GM12872 (cell line): ENCODE results near the gene IFT52.

Source experiments
- TF ChIP-seq, protein P1 (sequence below): IDR thresholded peaks from 3 replicates; pipeline ENCODE4 v1.5.1; 2011; ENCODE audit warnings: low read depth, mild to moderate bottlenecking, low read length, moderate library complexity; ENCODE audit not compliant: insufficient read depth

The IFT52 gene

GRCh38 chr20:43658723-43659419 is 68.1 kb downstream of the IFT52 start:
- TF ChIP-seq, protein P1, sequence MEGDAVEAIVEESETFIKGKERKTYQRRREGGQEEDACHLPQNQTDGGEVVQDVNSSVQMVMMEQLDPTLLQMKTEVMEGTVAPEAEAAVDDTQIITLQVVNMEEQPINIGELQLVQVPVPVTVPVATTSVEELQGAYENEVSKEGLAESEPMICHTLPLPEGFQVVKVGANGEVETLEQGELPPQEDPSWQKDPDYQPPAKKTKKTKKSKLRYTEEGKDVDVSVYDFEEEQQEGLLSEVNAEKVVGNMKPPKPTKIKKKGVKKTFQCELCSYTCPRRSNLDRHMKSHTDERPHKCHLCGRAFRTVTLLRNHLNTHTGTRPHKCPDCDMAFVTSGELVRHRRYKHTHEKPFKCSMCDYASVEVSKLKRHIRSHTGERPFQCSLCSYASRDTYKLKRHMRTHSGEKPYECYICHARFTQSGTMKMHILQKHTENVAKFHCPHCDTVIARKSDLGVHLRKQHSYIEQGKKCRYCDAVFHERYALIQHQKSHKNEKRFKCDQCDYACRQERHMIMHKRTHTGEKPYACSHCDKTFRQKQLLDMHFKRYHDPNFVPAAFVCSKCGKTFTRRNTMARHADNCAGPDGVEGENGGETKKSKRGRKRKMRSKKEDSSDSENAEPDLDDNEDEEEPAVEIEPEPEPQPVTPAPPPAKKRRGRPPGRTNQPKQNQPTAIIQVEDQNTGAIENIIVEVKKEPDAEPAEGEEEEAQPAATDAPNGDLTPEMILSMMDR = peak; percentile 41; the same call in 2 of the 3 replicates

- TF ChIP-seq, protein P1 = no peak
Measured at GRCh38 chr20:43662943-43663655, 72.4 kb downstream of the IFT52 start.

DNA sequence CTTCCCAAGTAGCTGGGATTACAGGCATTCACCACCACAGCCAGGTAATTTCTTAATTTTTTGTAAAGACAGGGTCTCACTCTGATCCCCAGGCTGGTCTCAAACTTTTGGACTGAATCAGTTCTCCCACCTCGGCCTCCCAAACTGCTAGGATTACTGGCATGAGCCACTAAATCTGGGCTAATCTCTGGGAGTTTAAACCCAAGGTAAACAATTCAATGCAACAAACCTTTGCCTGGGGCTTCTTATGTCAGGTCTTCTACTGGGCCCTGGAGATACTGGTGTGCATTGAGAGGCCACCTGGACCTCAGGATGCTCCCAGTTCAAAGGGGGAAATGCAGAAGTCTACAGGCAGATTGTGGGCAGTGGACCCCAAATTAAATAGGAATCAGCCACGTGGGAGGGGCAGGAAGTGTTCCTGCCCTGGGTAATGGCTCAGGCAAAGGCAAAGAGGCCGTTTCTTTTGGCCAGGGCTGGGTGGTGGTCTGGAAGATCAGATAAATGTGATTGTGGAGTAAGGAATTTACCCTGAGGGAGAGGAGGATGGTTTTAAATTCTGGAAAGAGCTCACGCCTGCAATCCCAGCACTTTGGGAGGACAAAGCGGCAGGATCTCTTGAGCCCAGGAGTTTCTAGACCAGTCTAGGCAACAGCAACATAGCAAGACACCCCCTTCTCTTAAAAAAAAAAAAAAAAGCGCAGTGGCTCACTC is 74.9 kb downstream of the IFT52 start:
- TF ChIP-seq, protein P1 = no peak

DNA sequence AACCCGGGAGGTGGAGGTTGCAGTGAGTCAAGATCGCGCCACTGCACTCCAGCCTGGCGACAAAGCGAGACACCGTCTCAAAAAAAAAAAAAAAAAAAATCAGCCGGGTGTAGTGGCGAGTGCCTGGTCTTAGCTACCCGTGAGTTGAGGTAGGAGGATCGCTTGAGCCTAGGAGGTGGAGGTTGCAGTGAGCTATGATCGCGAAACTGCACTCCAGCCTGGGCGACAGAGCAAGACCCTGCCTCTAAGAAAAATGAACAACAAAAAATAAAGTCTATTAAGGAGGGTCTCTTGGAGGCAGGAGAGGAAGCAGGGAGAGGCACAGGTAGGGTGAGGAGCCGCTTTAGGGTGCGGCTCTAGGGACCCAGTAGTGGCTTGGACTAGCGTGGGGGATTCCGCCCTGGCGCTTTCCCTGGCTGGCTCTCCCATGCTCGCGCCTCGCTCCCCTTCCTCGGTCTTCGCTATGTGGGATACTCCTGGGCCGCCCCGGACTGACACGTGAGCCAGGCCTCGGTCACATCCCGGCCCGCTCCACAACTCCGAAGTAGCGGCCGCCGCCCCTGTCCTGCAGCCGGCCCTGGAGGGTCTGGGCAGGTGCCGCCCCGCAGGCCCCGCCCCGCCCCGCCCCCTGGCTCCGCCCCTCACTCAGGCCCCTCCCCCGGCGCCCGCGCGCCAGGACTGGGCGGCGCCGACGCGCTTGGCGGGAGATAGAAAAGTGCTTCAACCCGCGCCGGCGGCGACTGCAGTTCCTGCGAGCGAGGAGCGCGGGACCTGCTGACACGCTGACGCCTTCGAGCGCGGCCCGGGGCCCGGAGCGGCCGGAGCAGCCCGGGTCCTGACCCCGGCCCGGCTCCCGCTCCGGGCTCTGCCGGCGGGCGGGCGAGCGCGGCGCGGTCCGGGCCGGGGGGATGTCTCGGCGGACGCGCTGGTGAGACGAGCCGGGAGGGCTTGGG is 75.9 kb downstream of the IFT52 start, which contains the start of gene MYBL2:
Gene MYBL2 (plus strand): TSS at position 739 of the 953 bp plus-strand sequence. CDS start 170 bp downstream, at position 909.
- TF ChIP-seq, protein P1 = no peak

GRCh38 chr20:43667341-43668132 is 76.8 kb downstream of the IFT52 start:
- TF ChIP-seq, protein P1 = no peak

- TF ChIP-seq, protein P1 = no peak
Measured at GRCh38 chr20:43669332-43669731, 78.6 kb downstream of the IFT52 start.
